ENCODE measurements around the gene RHO.
"Not testable (repeated sequence)": the region's sequence is repeated elsewhere in the genome, so short reads cannot be mapped to it uniquely, and the experiment has no call there.

The RHO gene

DNA sequence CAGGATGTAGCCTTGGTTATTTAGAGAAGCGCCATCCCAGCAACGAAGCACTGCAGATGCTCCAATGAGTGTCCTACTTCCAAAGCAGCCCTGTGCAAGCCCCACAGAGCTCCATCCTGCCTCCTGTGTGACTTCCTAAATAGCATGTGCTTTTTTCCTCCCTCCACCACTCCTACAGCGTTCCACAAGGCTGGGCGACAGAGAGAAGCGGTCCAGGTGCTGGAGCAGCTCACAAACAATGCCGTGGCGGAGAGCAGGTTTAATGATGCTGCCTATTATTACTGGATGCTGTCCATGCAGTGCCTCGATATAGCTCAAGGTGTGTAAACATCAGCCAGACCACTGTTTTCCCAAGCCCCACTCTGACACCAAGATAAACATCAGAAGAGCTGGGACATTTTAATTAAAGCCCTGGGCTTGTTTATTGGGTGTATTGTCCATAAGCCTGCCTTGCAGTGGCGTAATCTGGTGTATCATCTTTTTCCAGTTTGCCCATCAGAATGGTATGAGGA, 22.2 kb upstream of the RHO start:
- peaks cover 9% of the 10 kb centered on the region for H3K36me3 Mint-ChIP-seq
- H3K4me3 Mint-ChIP-seq = no peak overlapping the region
- DNase-seq (ENCODE audit: low spot score in 2 of 2) (no peak), ATAC-seq (ENCODE audit: low read depth) (no peak)
- no peaks in the 10 kb centered on the region for H3K4me1 Mint-ChIP-seq
- H3K27ac Mint-ChIP-seq = no peak overlapping the region
- H3K9me3 Mint-ChIP-seq = no peaks in the 10 kb centered on the region
- H3K27me3 Mint-ChIP-seq = no peaks in the 10 kb centered on the region

DNA sequence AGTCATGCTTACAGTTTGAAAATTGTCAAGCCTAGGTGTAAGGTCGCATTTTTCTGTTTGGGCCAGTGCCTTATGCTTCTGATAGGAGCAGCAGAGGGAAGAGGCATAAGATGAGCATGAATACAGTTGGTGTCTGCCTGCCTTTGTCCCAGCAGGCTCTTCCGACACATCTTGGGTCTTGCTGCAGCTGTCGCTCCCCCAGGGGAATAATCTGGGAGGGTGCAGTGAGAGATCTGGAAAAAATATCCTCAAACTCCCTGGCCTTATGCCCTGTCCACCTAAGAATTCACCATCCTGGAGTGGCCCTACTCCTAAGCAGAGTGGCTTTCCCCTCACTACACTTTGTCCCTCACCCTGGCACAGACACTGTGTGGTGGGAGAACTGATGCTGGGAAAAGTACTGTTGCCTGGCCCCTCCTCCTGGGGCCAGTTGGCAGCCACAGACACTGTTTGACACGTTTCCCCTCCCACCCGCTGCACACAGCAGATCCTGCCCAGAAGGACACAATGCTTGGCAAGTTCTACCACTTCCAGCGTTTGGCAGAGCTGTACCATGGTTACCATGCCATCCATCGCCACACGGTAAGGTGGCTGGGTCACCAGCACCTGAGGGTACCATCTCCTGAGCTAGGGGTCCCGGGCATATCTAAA, 21.1 kb upstream of the RHO start:
- no peaks in the 10 kb centered on the region for H3K9me3 Mint-ChIP-seq
- no peaks in the 10 kb centered on the region for H3K27me3 Mint-ChIP-seq
- no peak overlapping the region for H3K27ac Mint-ChIP-seq
- H3K4me3 Mint-ChIP-seq = no peak overlapping the region
- H3K36me3 Mint-ChIP-seq = peaks cover 9% of the 10 kb centered on the region
- ATAC-seq (ENCODE audit: low read depth) = no peak
- DNase-seq (ENCODE audit: low spot score in 2 of 2) = no peak
- no peaks in the 10 kb centered on the region for H3K4me1 Mint-ChIP-seq

DNA sequence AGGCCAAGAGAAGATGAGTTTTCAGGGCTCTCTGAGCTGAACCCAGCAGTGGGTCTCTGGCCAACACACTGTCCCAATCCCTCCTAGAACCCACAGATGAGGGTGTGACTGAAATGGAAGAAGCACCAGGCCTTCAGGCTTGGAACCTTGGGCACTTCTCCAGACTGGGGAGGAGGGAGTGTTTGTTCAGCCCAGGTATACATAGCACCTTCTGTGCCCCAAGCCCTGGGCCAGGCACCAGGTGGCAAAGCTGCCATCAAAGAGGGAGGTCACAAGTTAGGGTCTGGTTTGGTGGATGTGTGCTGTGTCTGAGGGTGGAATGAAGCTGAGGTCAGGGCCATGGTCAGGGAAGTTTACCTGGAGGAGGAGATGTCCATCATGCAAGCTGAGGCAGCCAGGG, 15.8 kb upstream of the RHO start:
- H3K4me1 Mint-ChIP-seq = peaks cover 3% of the 10 kb centered on the region
- no peak for ATAC-seq (ENCODE audit: low read depth)

DNA sequence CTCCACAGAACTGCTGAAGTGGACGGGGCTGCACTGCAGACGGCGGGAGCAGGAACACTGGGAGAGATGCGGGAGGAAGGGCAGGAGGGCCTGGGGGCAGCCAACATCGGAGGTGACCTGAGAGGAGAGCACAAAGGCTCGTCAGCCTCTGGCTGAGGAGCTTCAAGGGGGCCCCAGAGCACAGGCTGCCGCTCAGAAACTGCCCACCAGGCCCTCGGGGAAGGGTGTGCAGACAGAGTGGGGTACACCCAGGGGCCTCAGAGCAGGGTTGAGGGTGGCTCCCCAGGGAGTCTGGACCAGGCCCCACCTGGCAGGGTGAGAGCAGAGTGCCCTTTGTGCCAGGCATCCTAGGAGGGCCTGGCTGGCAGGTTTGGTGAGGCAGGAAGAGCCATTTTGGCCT, 14.7 kb upstream of the RHO start:
- DNase-seq (ENCODE audit: low spot score in 2 of 2) (no peak), ATAC-seq (ENCODE audit: low read depth) (no peak)
- no peak overlapping the region for H3K27ac Mint-ChIP-seq
- no peaks in the 10 kb centered on the region for H3K9me3 Mint-ChIP-seq
- peaks cover 15% of the 10 kb centered on the region for H3K36me3 Mint-ChIP-seq
- H3K4me3 Mint-ChIP-seq = no peak overlapping the region
- no peaks in the 10 kb centered on the region for H3K27me3 Mint-ChIP-seq
- peaks cover 3% of the 10 kb centered on the region for H3K4me1 Mint-ChIP-seq

More for the DNA sequence above, 15.8 kb upstream of the RHO start:
- Mint-ChIP-seq H3K27ac (no peak overlapping the region), H3K27me3 (no peaks in the 10 kb centered on the region), H3K9me3 (no peaks in the 10 kb centered on the region), H3K4me3 (no peak overlapping the region), H3K36me3 (peaks cover 16% of the 10 kb centered on the region)
- DNase-seq (ENCODE audit: low spot score in 2 of 2) = no peak

DNA sequence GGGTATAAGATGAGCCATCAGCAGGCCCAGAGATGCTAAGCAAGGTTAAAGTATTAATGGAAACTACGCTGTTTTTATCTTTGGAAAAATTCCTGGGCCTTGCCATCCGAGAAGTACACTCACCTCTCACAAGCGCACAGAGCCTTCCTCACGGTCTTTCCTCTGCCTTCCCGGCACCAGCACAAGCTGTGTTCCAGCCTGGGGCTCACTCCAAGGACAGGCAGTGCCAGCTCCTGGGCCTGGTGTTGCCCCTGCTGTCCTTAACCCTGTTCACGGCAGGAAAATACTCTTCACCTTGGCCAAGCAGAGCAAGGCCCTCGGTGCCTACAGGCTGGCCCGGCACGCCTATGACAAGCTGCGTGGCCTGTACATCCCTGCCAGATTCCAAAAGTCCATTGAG, 14.3 kb upstream of the RHO start:
- ATAC-seq (ENCODE audit: low read depth) (no peak), DNase-seq (ENCODE audit: low spot score in 2 of 2) (no peak)
- peaks cover 3% of the 10 kb centered on the region for H3K4me1 Mint-ChIP-seq
- peaks cover 15% of the 10 kb centered on the region for H3K36me3 Mint-ChIP-seq
- no peak overlapping the region for H3K27ac Mint-ChIP-seq
- H3K9me3 Mint-ChIP-seq = no peaks in the 10 kb centered on the region
- H3K4me3 Mint-ChIP-seq = no peak overlapping the region
- no peaks in the 10 kb centered on the region for H3K27me3 Mint-ChIP-seq

DNA sequence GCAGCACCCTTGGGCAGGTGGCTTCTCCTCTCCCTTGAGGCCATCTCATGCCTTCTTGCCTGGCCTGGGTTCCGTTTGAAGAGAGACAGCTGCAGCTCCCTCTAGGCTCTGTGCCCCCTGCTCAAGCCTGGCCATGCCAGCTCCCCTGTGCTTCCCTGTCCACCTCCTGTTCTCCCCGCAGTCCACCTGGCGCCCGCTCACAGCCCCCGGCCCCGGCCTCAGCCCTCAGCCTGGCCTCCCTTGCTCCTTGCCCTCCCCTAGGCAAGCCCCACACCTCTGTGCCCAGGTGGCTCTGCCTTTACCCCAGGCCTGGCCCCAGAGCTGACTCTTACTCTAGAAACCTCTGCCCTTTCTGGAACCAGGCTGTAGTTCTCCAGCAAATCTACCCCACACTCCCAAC, 13.9 kb upstream of the RHO start:
- no peak for ATAC-seq (ENCODE audit: low read depth)
- peaks cover 3% of the 10 kb centered on the region for H3K4me1 Mint-ChIP-seq
- H3K36me3 Mint-ChIP-seq = peaks cover 15% of the 10 kb centered on the region
- no peak overlapping the region for H3K4me3 Mint-ChIP-seq
- no peak for DNase-seq (ENCODE audit: low spot score in 2 of 2)
- H3K9me3 Mint-ChIP-seq = no peaks in the 10 kb centered on the region
- no peak overlapping the region for H3K27ac Mint-ChIP-seq
- H3K27me3 Mint-ChIP-seq = no peaks in the 10 kb centered on the region

DNA sequence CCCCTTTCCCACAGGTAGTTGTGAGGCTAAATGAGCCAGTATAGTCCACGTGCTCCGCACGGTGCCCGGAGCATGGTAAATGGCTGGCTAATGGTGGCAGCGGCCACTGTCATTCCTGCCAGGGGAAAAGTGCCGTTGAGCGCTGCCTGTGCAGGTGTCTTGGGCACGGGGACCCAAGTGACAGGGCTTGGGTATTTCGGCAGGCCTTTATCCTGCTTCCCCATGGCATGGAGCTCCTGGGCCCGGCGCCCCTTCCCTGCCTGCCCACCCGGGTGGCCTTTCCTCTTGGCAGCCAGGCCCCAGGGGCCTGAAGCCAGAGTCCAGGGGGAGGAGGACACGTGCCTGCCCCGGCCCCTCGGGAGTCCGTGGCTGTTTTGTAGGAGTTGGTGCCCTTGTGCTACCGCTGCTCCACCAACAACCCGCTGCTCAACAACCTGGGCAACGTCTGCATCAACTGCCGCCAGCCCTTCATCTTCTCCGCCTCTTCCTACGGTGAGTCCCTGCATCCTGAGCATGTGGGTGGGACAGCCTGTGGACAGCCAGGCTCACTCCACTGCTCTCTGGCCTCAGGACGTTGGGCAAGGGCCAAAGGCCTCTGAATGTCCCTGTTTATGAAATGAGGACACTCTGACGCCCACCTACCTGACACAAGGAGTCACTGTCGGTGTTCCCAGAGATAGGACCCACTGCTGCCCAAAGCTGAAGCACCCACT, 13.2 kb upstream of the RHO start:
- not testable (repeated sequence) for H3K27me3 Mint-ChIP-seq; H3K27ac Mint-ChIP-seq; H3K4me3 Mint-ChIP-seq; ATAC-seq (ENCODE audit: low read depth); H3K9me3 Mint-ChIP-seq; DNase-seq (ENCODE audit: low spot score in 2 of 2); H3K4me1 Mint-ChIP-seq
- peaks cover 13% of the 10 kb centered on the region for H3K36me3 Mint-ChIP-seq

DNA sequence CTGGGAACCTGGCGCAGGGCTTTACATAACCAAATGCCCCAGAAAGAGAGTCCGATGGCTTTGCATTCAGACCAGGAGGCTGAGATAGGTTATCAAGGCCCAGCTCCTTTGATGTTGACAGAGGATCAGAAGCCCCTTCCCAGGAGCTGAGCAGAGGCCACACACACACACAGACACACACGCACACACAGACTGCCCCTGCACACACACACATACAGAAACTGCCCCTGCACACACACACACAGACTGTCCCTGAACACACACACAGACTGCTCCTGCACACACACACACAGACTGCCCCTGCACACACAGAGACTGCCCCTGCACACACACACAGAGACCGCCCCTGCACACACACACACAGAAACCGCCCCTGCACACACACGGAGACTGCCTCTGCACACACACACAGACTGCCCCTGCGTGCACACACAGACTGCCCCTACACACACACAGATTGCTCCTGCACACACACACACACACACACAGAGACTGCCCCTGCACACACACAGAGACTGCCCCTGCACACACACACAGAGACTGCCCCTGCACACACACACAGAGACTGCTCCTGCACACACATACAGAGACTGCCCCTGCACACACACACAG, 12.5 kb upstream of the RHO start:
- H3K27me3 Mint-ChIP-seq; ATAC-seq (ENCODE audit: low read depth); H3K27ac Mint-ChIP-seq; H3K4me3 Mint-ChIP-seq; H3K9me3 Mint-ChIP-seq; H3K4me1 Mint-ChIP-seq; DNase-seq (ENCODE audit: low spot score in 2 of 2): not testable (repeated sequence)
- H3K36me3 Mint-ChIP-seq = peaks cover 13% of the 10 kb centered on the region

DNA sequence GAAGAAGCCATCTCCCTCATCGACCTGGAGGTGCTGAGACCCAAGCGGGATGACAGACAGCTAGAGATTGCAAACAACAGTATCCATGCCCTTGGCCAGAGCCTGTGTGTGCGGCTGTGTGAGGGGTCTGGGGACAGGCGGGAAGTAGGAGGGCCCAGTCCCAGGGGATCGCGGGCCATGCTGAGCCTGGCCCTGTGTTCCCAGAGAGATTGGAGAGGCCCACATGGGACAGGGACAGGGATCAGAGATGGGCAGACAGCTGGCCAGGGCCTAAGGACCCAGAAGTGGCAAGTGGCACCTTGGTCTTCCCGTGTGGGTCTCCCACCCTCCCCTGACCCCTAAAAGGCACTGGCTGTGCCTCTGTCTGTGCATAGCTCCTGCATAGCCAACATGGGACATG, 10.9 kb upstream of the RHO start:
- Mint-ChIP-seq H3K4me1 (peaks cover 3% of the 10 kb centered on the region), H3K27me3 (no peaks in the 10 kb centered on the region), H3K27ac (no peak overlapping the region), H3K9me3 (no peaks in the 10 kb centered on the region), H3K4me3 (no peak overlapping the region), H3K36me3 (peaks cover 13% of the 10 kb centered on the region)
- no peak for DNase-seq (ENCODE audit: low spot score in 2 of 2)
- no peak for ATAC-seq (ENCODE audit: low read depth)

DNA sequence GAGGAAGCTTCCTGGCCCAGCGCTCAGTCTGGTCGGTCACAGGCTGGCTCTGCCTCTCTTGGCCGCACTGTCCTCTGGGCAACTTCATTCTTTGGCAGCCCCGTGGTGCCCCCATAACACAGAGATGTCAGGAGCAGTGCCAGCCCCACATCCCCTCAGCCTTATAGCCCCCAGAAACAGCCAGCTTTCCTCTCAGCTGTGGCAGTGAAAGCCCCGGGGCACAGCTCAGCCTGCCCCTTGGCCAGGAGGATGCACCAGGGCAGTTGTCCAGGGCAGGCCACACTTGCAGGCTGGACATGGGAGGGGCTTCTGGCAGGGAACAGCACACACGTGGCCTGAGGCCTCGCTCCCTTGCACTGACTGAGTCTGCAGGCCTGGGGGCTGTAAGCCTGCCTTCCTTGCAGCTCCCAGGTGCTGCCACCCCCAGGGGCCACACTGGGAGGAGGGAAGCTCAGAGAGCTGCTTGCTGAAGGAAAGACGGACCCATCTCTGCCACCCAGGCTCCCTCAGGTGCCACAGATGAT, 10.3 kb upstream of the RHO start:
- peaks cover 10% of the 10 kb centered on the region for H3K36me3 Mint-ChIP-seq
- H3K4me1 Mint-ChIP-seq = peaks cover 3% of the 10 kb centered on the region
- no peak overlapping the region for H3K27ac Mint-ChIP-seq

DNA sequence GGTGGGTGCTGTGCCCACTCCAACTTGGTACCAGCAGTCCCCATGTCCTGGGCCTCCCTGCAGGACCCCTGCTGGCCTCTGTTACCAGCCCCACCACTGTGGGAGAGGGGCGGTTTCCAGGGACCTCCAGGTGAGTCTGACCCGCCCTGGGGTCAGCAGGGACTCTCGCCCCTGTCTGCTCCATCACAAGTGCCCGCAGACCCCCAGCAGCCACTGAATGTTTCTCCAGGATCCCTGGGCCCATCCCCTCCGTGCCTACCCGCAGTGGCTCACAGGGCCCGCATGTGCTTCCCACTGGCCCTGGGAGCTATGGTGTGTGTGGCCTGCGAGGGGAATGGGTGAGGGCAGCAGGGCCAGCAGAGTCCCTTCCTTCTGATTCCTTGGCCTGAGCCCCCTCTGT, 9.9 kb upstream of the RHO start:
- Mint-ChIP-seq H3K4me1 (peaks cover 3% of the 10 kb centered on the region), H3K27me3 (no peaks in the 10 kb centered on the region), H3K27ac (peak overlapping the region; percentile 41), H3K9me3 (no peaks in the 10 kb centered on the region), H3K36me3 (peaks cover 10% of the 10 kb centered on the region), H3K4me3 (no peak overlapping the region)
- DNase-seq (ENCODE audit: low spot score in 2 of 2) = no peak
- ATAC-seq (ENCODE audit: low read depth) = no peak

More for the DNA sequence above, 10.3 kb upstream of the RHO start:
- ATAC-seq (ENCODE audit: low read depth) (no peak), DNase-seq (ENCODE audit: low spot score in 2 of 2) (no peak)
- no peaks in the 10 kb centered on the region for H3K27me3 Mint-ChIP-seq
- H3K9me3 Mint-ChIP-seq = no peaks in the 10 kb centered on the region
- no peak overlapping the region for H3K4me3 Mint-ChIP-seq

DNA sequence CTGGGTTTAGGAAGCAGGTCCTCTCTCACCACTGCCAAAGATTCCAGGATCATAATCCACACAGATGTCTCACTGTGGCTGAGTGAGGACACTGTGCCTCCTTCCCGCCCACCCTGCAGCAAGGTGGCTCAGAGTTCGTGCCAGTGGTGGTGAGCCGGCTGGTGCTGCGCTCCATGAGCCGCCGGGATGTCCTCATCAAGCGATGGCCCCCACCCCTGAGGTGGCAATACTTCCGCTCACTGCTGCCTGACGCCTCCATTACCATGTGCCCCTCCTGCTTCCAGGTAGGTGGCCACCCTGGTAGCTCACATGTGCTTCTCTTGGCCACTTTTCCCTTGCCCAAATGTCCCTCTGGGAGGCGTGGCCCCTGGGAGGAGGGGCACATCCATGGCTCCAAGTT, 9.0 kb upstream of the RHO start:
- peaks cover 3% of the 10 kb centered on the region for H3K4me1 Mint-ChIP-seq
- H3K27ac Mint-ChIP-seq = no peak overlapping the region
- H3K27me3 Mint-ChIP-seq = no peaks in the 10 kb centered on the region
- H3K36me3 Mint-ChIP-seq = peaks cover 10% of the 10 kb centered on the region
- DNase-seq (ENCODE audit: low spot score in 2 of 2) = no peak
- no peaks in the 10 kb centered on the region for H3K9me3 Mint-ChIP-seq
- ATAC-seq (ENCODE audit: low read depth) = no peak
- H3K4me3 Mint-ChIP-seq = no peak overlapping the region

DNA sequence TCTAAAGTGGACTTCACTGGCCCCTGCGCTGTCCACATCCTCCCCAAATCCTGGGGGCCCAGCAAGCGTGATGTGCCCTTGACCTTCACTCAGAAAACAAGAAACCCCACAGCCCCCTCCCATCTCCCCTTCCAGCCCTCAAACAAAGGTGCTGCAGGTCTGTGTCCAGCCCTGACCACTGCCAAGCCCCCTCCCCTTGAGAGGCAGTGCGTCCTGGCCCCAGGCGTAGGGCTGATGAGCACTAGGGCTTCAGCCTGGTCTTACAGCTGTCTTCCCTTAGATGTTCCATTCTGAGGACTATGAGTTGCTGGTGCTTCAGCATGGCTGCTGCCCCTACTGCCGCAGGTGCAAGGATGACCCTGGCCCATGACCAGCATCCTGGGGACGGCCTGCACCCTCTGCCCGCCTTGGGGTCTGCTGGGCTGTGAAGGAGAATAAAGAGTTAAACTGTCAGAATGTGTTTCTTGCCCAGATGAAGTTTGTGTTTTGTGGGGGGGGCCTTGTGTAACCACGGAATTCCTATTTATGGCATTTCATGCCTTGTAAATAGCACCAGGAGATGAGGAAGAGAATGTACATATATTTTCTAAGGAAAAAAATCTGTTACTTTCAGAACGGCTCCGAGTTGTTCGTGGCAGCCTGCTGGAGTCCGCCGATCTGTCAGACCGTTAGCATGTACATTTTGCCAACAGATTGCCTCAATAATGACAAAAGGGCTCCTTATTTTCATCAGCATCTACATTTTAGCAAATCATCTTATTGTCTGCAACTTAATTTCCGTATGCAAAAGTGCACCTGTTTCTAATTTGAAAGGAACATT, 8.3 kb upstream of the RHO start:
- peaks cover 8% of the 10 kb centered on the region for H3K36me3 Mint-ChIP-seq
- DNase-seq (ENCODE audit: low spot score in 2 of 2) (no peak), ATAC-seq (ENCODE audit: low read depth) (no peak)
- H3K27me3 Mint-ChIP-seq = no peaks in the 10 kb centered on the region
- H3K4me3 Mint-ChIP-seq = no peak overlapping the region
- peaks cover 7% of the 10 kb centered on the region for H3K4me1 Mint-ChIP-seq
- no peaks in the 10 kb centered on the region for H3K9me3 Mint-ChIP-seq
- H3K27ac Mint-ChIP-seq = no peak overlapping the region

DNA sequence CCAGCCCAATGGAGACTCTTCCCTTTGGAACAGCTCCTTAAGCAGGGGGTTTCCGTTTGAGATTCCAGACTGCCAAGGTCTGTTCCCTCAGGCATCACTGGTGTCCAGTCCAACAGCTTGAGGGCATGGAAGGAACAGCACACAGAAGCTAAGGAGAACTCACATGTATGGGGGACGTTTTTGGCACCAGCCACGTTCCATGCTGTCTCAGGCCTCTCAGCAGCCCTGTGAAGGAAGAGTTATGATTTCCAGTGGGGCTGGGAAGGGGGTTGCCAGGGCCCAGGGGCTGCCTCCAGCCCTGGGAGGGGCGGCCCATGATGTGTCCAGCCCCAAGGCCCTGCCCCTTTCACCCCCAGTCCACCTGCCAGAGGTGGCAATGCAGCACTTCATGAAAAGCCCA, 7.5 kb upstream of the RHO start:
- H3K36me3 Mint-ChIP-seq = peaks cover 8% of the 10 kb centered on the region
- no peak overlapping the region for H3K27ac Mint-ChIP-seq
- DNase-seq (ENCODE audit: low spot score in 2 of 2) (no peak), ATAC-seq (ENCODE audit: low read depth) (no peak)
- peaks cover 8% of the 10 kb centered on the region for H3K4me1 Mint-ChIP-seq
- H3K4me3 Mint-ChIP-seq = no peak overlapping the region
- no peaks in the 10 kb centered on the region for H3K9me3 Mint-ChIP-seq
- H3K27me3 Mint-ChIP-seq = no peaks in the 10 kb centered on the region

Measured in memory B cell (primary cell).